Iris pigment epithelial cell (primary cell): Measurements from ENCODE around the gene UBE2F.
"Not testable (repeated sequence)": the region's sequence is repeated elsewhere in the genome, so short reads cannot be mapped to it uniquely, and the experiment has no call there.

Experiments
- DNase-seq: peaks from one replicate; pipeline ENCODE4 v3.0.0-alpha.2; 2011; ENCODE audit warnings: low read depth

Gene UBE2F

GRCh38 chr2:237979331-237979730, 12.5 kb downstream of the UBE2F start:
- no peak for DNase-seq

GRCh38 chr2:237980087-237980486, 13.3 kb downstream of the UBE2F start:
- no peak for DNase-seq

GRCh38 chr2:237980751-237981150, 13.9 kb downstream of the UBE2F start:
- peak; percentile 57 for DNase-seq

DNA sequence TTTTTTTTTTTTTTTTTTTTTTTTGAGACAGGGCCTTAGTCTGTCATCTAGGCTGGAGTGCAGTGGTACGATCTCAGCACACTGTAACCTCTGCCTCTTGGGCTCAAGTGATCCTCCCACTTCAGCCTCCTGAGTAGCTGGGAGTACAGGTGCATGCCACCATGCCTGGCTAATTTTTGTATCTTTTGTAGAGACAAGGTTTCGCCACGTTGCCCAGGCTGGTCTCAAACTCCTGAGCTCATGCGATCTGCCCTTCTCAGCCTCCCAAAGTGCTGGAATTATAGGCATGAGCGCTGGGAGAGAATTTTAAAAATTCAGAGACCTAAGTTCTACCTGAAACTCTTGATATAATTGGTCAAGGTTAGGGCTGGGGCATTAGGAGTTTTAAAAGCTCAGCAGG, 14.8 kb downstream of the UBE2F start:
- DNase-seq, result not testable (repeated sequence)

GRCh38 chr2:237982039-237982725, 15.4 kb downstream of the UBE2F start:
- no peak for DNase-seq

DNA sequence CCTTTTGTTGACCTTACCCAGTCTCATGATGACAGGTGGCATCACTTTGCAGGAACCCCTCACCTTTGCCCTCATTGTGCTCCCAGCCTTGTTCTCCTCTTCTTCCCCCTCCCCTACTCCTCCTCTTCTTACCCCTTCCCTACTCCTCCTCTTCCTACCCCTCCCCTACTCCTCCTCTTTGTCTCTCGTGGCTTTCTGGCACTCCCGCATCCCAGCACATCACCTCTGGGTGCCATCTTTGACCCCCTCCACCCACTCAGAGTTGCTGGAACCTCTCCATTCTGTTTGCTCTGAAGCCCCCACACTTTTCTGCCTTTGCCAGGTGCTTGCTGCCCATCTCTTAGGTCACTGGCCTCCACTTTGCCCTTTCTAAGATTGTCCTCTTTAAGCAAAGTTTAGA, 17.1 kb downstream of the UBE2F start:
- DNase-seq, result no peak

GRCh38 chr2:237987268-237987667, 20.5 kb downstream of the UBE2F start:
- no peak for DNase-seq

GRCh38 chr2:237993701-237994100, 26.9 kb downstream of the UBE2F start:
- no peak for DNase-seq

DNA sequence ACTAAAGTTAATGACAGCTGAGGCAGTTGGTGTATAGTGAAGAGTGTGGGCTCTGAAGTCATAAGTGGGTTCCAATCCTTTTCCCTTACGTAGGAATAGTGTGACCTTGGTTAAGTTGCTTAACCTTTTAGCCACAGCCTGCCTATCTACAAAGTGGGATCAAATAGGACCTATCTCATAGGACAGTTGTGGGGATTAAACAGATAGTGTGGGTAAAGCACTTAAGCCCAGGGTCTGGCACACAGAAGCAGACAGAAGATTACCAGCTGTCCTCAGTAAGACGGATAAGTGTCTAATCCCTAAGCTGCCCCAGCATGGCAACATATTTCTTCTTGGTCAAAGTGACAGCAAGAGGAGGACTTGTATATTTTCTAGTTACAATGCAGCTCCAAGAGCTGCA, 28.2 kb downstream of the UBE2F start:
- no peak for DNase-seq

DNA sequence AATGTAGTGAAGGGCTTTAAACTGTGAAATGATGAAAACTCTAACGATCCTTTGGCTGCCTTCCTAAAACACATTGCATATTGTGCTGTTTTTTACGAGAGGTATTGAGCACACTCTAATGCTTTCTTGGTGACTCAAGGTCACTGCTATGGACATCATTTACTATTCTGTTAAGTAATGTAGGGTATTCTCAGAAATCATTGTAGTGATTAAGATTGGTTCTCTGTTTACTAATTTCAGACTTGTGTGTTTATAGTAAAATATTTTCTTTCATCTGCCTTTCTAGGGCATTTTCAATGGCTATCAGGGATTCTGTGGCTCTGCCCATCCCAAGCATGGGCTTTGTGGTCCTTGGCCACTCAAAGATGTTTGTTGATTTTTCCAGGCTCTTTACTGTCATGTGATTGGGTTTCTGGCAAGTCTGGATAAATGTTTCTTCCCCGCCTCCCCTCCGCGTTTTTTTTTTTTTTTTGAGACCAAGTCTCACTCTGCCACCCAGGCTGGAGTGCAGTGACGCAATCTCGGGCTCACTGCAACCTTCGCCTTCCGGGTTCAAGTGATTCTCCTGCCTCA, 29.3 kb downstream of the UBE2F start:
- peak; percentile 81 for DNase-seq

- no peak for DNase-seq
Observed at GRCh38 chr2:237997521-237997920, 30.7 kb downstream of the UBE2F start.

DNA sequence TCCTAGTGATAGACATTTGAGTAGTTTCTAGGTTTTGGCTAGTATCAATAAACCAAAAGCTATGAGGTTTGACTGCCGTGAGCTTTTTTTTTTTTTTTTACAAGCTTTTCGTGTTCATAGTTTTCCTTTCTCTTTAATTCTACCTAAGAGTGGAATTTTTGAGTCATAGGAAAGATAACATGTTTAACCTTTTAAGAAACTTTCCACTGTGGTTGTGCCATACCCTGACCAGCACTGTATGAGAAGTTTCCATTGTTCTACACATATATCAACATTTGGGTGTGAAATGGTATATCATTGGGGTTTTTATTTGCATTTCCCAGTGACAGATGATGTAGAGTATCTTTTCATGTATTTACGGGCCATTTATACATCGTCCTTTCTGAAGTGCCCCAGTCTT, 31.7 kb downstream of the UBE2F start:
- DNase-seq, result peak; percentile 82

DNA sequence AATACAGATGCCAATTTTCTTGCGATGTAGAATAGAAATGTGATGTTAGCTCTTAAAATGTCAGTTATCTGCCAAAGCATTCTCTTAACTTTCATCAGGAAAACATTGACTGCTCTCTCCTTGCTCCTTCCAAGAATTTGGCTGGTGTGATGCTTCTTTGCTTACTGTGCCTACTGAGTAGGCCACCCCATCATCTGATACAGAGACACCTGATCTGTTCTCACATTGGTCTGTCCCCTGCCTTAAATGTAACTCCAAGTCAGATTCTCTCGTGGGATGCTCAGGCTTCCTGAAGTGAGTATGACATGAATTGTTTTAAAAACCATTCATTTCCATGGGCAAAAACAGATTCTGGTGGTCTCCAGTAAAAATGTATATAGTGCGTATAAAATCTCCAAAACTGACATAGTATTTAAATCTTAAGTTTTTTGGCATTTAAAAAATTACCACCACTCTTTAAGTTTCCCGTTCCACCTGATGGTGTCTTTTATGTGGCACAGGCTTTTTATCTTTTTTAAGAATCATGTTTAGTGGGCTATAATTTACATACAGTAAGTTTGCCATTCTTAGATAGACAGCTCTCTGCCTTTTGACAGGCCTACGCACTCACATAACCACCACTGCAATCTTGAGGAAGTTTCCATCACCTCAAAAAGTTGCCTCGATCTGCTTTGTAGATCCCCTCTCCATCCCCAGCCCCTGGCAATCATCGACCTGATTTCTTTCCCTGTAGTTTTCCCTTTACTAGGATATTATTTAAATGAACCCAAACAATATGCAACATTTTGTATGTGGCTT, 36.6 kb downstream of the UBE2F start:
- no peak for DNase-seq

- DNase-seq, result no peak
Observed at GRCh38 chr2:238004077-238004830, 37.4 kb downstream of the UBE2F start.

- DNase-seq, result no peak
Observed at GRCh38 chr2:238005528-238005927, 38.7 kb downstream of the UBE2F start.

- no peak for DNase-seq
Observed at GRCh38 chr2:238006510-238006909, 39.7 kb downstream of the UBE2F start.

DNA sequence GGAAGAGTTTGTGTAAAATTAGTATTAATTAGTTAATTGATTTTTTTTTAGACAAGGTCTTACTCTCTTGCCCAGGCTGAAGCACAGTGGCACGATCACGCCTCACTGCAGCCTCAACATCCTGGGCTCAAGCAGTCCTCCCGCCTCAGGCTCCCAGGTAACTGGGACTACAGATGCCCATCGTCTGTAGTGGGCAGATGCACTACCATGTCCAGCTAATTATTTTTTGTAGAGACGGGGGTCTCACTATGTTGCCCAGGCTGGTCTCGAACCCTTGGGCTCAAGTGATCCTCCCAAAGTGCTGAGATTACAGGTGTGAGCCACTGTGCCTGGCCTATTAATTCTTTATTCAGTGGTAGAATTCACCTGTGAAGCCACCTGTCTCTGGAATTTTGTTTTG, 41.1 kb downstream of the UBE2F start:
- no peak for DNase-seq

DNA sequence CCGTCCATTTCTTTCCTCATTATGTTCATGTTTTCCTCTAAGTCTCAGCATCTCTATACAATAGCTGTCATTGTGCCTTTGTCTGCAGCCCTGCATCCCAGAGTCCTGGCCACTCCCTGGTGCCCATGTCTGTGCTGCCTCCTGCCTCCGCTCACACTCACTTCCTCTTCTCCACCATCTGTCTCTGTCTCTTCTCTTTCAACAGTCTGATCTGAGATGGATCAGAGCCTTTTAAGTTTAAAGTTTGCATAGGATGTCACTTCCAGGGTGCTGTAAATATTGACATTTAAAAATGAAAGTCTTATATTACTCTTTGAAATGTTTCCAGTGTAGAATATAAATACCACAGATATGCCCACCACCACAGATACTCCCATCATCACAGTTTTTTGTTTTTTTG, 42.7 kb downstream of the UBE2F start:
- DNase-seq, result no peak

DNA sequence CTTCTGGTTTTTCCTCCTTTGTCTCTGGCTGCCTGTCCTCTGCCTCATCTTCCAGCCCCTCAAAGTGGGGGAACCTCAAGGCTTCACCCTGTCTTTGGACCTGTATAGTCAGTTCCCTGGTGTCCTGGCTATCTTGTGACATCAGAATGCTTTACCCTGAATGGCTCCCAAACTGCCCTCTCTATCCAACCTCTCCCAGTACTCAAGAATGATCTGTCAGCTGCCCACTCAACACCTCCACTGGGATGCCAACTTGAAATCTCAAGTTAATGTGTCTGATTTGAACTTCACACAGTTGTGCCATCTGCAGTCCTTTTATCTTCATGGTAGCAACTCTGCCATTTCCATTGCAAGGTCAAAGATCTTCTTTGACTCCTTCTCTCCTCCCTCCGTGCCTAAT, 43.8 kb downstream of the UBE2F start:
- DNase-seq, result no peak

DNA sequence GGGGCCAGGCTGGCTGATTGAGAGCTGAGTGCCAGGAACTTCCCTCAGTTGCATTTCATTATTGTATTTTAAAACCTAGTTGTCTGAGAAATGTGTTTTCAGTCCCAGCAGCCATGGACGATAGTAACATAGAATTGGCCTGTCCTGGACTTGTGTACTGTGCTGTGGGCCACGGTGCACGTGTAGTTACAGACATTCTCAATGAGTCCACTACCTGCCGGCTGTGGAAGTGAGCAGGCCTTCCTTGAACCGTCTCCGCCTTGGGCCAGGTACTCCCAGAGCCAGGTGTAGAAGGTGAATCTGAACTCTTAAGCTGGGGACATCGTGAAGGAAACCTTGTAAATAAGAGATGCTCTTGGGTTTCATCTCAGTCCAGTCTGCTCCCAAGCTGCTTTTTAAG, 47.0 kb downstream of the UBE2F start:
- no peak for DNase-seq

- no peak for DNase-seq
Observed at GRCh38 chr2:238015705-238016104, 48.9 kb downstream of the UBE2F start.

DNA sequence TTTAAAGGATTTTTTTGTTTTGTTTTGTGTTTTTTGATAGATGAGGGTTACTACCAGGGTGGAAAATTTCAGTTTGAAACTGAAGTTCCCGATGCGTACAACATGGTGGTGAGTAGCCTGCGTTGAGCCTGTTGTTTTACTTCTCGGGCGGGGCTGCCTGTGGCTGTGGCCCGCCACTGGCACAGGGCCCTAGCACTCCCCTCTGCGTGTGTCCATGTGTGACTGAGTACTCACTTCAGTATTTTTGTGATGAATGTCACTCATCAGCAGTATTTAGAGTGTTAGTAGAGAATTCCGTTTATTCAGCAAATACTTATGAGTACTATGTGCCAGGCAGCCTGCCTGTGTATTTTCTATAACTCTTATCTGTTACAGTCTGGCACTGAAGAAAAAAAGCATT, 49.7 kb downstream of the UBE2F start:
- DNase-seq, result no peak

DNA sequence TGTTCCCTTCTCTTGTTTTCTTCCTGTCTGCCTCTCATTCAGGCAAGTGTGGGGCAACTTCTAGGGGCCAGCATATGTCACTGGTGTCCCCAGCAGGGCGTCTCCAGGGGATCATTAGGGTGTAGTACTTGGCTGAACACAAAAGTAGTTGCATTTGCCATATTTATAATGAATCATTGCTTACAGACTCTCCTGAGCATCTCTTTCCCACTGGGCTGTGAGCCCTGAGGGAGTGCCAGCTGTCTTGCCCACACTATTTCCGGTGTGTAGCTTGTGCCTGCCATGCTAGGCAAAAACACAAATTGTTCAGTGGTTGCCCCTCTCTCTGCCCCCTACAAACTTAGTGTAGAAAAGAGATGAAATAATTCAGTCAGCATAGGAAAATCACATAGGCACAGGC, 53.1 kb downstream of the UBE2F start:
- DNase-seq, result no peak
